Measurements from ENCODE around the gene SYNE3. TPM values are rescaled to one million over a fixed set of nuclear protein-coding genes. Genes with fewer than 3 reads are reported as not detected.

Gene SYNE3
- polyA plus RNA-seq, 3 donors = 1.7 to 27.8 (median 24.5) TPM

DNA sequence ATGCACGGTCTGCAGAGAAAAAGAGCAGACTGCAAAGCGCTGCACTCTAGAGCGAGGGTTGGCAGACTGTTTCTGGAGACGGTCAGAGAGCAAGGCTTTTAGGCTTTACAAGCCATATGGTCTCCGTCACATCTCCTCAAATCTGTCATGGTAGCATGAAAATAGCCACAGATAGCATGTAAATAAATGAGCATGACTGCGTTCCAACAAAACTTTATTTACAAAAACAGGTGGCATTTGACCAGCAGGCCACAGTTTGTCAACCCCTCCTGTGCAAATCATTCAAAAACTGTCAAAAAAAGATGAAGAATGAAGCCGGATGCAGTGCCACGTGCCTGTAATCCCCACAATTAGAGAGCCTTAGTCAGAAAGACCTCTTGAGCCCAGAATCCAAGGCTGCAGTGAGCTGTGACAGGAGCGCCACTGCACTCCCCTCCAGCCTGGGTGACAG, 18.9 kb downstream of the SYNE3 start:
- WGBS, 3 donors = 61 to 74% (median 72%) methylated on average over 9 of the region's 9 CpGs
- H3K27ac ChIP-seq (ENCODE audit: low read depth, low read length) = no peak overlapping the region

DNA sequence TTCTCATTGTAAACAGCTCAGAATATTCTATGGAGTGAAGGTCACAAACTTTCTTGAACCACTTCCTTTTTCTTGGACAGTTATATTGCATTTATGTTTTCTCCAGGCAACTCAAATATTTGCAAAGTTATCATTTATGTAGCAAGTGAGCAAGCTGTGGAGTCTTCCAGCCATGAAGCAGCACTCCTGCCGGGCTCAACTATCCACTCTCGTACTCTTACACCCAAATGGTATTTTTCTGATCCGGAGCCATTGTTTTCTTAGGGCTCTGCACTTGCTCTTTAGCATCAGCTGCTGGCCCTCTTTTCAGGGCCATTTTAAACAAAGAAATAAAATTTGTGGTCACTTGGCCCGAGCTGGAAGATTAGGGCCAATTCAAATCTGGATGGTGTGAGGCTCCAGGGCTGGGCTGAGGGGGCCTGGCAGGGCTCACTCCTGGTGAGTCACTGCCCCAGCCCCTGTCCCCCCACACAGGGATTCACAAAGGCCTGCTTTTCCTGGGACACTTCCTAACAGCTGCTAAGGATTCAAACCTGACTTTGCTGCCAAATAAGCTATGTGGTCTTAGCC, 19.7 kb downstream of the SYNE3 start:
- WGBS, 3 donors = 39 to 49% (median 46%) methylated on average over 4 of the region's 4 CpGs
- H3K27ac ChIP-seq (ENCODE audit: low read depth, low read length) = no peak overlapping the region

DNA sequence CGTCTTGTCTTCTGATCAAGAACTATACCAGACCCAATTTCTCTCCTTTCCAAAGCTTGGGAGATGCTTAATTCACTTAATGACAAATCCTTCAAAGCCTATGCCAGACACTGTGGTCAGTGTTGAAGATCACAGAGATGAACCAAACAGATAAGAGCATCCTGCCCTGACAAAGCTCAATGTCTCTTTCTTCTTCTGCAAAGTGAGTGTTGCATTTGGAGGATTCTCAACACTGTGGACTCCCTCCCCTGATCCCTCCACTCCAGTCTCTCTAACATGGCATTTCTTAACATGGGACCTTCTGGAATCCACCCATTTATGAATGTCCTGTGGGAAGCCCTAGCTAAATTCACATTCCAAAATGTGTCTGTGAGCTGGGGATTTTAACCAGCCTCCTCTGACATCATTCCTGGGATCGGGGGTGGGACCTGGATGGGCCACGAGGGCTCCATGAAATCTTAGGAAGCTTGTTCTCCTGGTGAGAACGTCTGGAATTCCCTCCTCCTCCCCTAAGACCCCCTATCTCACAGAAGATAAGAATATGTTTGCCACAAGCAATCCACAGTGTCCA, 20.3 kb downstream of the SYNE3 start:
- 39 to 53% (median 51%) methylated on average over 4 of the region's 4 CpGs for WGBS, 3 donors

GRCh38 chr14:95495538-95496025, 20.9 kb downstream of the SYNE3 start:
- 54 to 84% (median 62%) methylated on average over 8 of the region's 8 CpGs for WGBS, 3 donors
- no peak overlapping the region for H3K27ac ChIP-seq (ENCODE audit: low read depth, low read length)

More for the DNA sequence above, 20.3 kb downstream of the SYNE3 start:
- H3K27ac ChIP-seq (ENCODE audit: low read depth, low read length) = no peak overlapping the region

DNA sequence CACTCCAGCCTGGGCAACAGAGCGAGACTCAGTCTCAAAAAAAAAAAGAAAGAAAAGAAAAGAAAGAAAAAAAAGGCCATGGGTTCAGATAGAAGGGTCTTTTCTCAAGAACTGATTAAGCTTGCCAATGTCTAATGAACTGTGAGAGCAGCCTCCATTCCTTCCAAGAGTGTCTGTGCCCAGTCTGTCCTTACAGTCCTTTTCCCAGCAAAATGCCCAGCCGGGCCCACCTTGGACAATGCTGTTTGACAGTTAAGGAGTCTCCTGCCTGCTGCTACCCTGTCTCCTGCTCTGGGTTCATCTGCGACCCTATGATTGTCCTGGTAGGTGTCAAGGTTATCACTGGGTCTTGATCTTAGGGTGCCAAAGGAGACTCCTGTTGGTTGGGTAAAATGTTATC, 21.4 kb downstream of the SYNE3 start:
- no peak overlapping the region for H3K27ac ChIP-seq (ENCODE audit: low read depth, low read length)

GRCh38 chr14:95494456-95494855, 22.0 kb downstream of the SYNE3 start:
- H3K27ac ChIP-seq (ENCODE audit: low read depth, low read length) = no peak overlapping the region
- 80 to 86% (median 83%) methylated on average over 4 of the region's 4 CpGs for WGBS, 3 donors

More for the DNA sequence above, 21.4 kb downstream of the SYNE3 start:
- 91 to 98% (median 94%) methylated on average over 3 of the region's 3 CpGs for WGBS, 3 donors

DNA sequence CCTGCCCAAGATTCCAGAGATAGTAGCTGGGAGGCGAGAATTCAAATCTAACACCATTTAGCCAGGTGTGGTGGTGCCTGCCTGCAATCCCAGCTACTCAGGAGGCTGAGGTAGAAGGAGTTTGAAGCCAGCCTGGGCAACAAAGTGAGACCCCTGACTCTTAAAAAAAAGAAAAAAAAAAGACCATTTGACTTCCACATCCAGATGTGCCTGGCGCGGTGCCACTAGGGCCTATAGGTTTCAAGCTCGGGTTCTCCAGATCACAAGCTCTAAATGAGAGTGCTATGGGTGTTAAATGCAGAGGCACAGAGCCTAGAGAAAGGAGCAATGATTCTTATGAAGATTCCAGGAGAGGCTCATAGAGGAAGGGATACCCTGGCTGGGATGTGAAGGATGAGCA, 22.5 kb downstream of the SYNE3 start:
- no peak overlapping the region for H3K27ac ChIP-seq (ENCODE audit: low read depth, low read length)
- 84 to 93% (median 86%) methylated on average over 4 of the region's 4 CpGs for WGBS, 3 donors

DNA sequence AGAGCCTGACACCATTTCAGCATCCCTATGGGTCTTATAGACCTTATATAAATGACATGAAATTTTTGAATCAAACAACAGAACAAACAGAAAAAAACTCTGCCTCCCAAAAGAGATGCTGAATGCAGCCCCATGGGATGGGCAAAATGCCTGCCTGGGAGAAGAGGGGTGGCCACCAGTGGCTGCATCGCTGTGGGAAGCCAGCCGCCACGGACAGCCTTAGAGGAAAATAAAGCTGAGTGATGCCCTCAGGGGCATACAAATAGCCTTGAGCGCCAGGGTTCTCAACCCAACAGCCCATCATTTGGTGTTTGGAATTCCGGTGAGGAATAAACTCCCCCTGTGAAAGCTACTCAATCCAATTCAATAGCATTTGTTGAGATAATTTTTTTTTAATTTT, 22.9 kb downstream of the SYNE3 start:
- H3K27ac ChIP-seq (ENCODE audit: low read depth, low read length) = no peak overlapping the region
- WGBS, 3 donors = 85 to 93% (median 87%) methylated on average over 5 of the region's 5 CpGs

DNA sequence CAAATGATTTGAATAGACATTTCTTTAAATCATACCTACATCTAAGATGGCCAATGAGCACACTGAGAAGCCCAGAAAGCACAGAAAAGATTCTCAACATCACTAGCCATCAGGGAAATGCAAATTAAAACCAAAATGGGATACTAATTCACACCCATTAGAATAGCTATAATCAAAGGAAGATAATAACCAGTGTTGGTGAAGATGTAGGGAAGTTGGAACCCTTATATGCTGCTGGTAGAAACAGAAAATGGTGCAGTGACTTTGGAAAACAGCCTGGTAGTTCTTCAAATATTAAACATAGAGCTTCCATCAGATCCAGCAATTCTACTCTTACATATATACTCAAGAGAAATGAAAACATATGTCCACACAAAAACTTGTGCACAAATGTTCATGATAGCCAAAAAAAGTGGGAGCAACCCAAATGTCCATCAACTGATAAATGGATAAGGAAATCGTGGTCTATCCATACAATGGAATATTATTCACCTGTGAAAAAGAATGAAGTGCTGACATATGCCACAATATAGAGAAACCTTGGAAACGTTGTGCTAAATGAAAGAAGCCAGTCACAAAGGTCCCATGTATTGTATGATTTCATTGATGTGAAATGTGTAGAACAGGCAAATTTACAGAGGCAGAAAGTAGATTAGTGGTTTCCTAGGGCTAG, 24.4 kb downstream of the SYNE3 start:
- H3K27ac ChIP-seq (ENCODE audit: low read depth, low read length) = no peak overlapping the region
- 61 to 93% (median 88%) methylated on average over 2 of the region's 2 CpGs for WGBS, 3 donors

GRCh38 chr14:95490727-95491451, 25.6 kb downstream of the SYNE3 start:
- 65 to 75% (median 75%) methylated on average over 10 of the region's 10 CpGs for WGBS, 3 donors
- H3K27ac ChIP-seq (ENCODE audit: low read depth, low read length) = no peak overlapping the region

- no peak overlapping the region for H3K27ac ChIP-seq (ENCODE audit: low read depth, low read length)
- 87 to 91% (median 91%) methylated on average over 5 of the region's 5 CpGs for WGBS, 3 donors
Observed at GRCh38 chr14:95490138-95490509, 26.3 kb downstream of the SYNE3 start.

- 64 to 87% (median 66%) methylated on average over 9 of the region's 9 CpGs for WGBS, 3 donors
- no peak overlapping the region for H3K27ac ChIP-seq (ENCODE audit: low read depth, low read length)
Observed at GRCh38 chr14:95489214-95490137, 27.0 kb downstream of the SYNE3 start.

GRCh38 chr14:95488376-95489213, 27.9 kb downstream of the SYNE3 start:
- H3K27ac ChIP-seq (ENCODE audit: low read depth, low read length) = no peak overlapping the region
- WGBS, 3 donors = 76 to 82% (median 76%) methylated on average over 6 of the region's 6 CpGs

DNA sequence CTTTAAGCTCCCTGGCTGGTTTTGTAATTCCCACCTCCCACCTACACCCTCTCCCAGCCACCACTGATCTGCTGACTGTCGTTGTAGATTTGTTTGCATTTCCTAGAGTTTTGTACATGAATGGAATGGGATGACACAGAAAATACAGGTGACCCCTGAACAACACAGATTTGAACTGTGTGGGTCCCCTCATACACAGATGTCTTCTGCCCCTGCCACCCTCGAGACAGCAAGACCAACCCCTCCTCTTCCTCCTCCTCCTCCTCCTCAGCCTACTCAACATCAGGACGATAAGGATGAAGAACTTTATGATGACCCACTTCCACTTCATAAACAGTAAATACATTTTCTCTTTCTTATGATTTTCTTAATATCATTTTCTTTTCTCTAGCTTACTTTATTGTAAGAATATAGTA, 28.8 kb downstream of the SYNE3 start:
- WGBS, 3 donors = 58 to 75% (median 66%) methylated on average over 3 of the region's 3 CpGs
- H3K27ac ChIP-seq (ENCODE audit: low read depth, low read length) = no peak overlapping the region

GRCh38 chr14:95486875-95487668, 29.4 kb downstream of the SYNE3 start:
- 77 to 88% (median 83%) methylated on average over 15 of the region's 15 CpGs for WGBS, 3 donors
- no peak overlapping the region for H3K27ac ChIP-seq (ENCODE audit: low read depth, low read length)

- WGBS, 3 donors = 42 to 91% (median 90%) methylated on average over 7 of the region's 7 CpGs
- H3K27ac ChIP-seq (ENCODE audit: low read depth, low read length) = no peak overlapping the region
Observed at GRCh38 chr14:95485222-95485819, 31.1 kb downstream of the SYNE3 start.

All from adipose tissue (tissue), 3 donors.